LoVo (cell line): ENCODE measurements around the gene POLD1.
"Not testable (repeated sequence)": the region's sequence is repeated elsewhere in the genome, so short reads cannot be mapped to it uniquely, and the experiment has no call there.

ENCODE experiments used
- DNase-seq: peaks from one replicate; pipeline ENCODE4 v3.0.0-alpha.2; 2016; ENCODE audit warnings: low spot score

The POLD1 gene

GRCh38 chr19:50365434-50366306, 18.5 kb upstream of the POLD1 start, which contains the start of gene NAPSA:
NAPSA (minus strand) TSS chr19:50365639; CDS start chr19:50365621, 18 bp downstream.
- no peak for DNase-seq

GRCh38 chr19:50368649-50369570, 15.2 kb upstream of the POLD1 start:
- peak; percentile 78 for DNase-seq

GRCh38 chr19:50371914-50372475, 12.2 kb upstream of the POLD1 start:
- no peak for DNase-seq

GRCh38 chr19:50376166-50377050, 7.7 kb upstream of the POLD1 start, which contains the start of gene NR1H2:
NR1H2 (plus strand) TSS chr19:50376457; CDS start chr19:50377606, 1,149 bp downstream.
- DNase-seq = peak; percentile 95

GRCh38 chr19:50377051-50377461, 7.1 kb upstream of the POLD1 start:
- DNase-seq = no peak

GRCh38 chr19:50377517-50377916, 6.6 kb upstream of the POLD1 start:
- DNase-seq = no peak

- no peak for DNase-seq
These were observed 5.8 kb upstream of the POLD1 start for GRCh38 chr19:50378169-50378862.

- DNase-seq = no peak
These were observed 5.3 kb upstream of the POLD1 start for GRCh38 chr19:50378863-50379236.

- no peak for DNase-seq
These were observed 4.5 kb upstream of the POLD1 start for GRCh38 chr19:50379602-50380001.

GRCh38 chr19:50380137-50380536, 4.0 kb upstream of the POLD1 start:
- DNase-seq = no peak

- DNase-seq = no peak
These were observed 3.4 kb upstream of the POLD1 start for GRCh38 chr19:50380751-50381151.

- DNase-seq = no peak
These were observed 2.0 kb upstream of the POLD1 start for GRCh38 chr19:50381881-50382729.

- no peak for DNase-seq
These were observed 921 bp upstream of the POLD1 start for GRCh38 chr19:50383001-50383851.

- DNase-seq = no peak
These were observed 763 bp downstream of the POLD1 start for GRCh38 chr19:50384685-50385535.

GRCh38 chr19:50387176-50387867, 3.2 kb downstream of the POLD1 start:
- DNase-seq = no peak

GRCh38 chr19:50387868-50388245, 3.7 kb downstream of the POLD1 start:
- no peak for DNase-seq

- DNase-seq = not testable (repeated sequence)
These were observed 6.1 kb downstream of the POLD1 start for GRCh38 chr19:50390295-50390694.
